ENCODE measurements around the gene ZBTB20.

GRCh38 chr3:115165701-115166100 is 18.6 kb upstream of the ZBTB20 start:
- TF ChIP-seq CTCF (IDR thresholded peaks at IDR 0.05; ENCODE audit: low read depth, low read length) = no peak
- TF ChIP-seq EZH2phosphoT487 (IDR thresholded peaks at IDR 0.05; ENCODE audit: low read depth) = no peak

Measured in OCI-LY3 (cell line).